SU-DHL-6 (cell line): ENCODE results near the gene PLSCR4.

Experiments used
- CTCF ChIP-seq: fragments of 200-600 bp; sonication (generic); IDR thresholded peaks from one replicate; pipeline ENCODE4 v1.5.1; 2017; ENCODE audit warnings: antibody characterized with exemption, mild to moderate bottlenecking, low read length, moderate library complexity; ENCODE audit not compliant: insufficient read depth, poor library complexity, severe bottlenecking
- EZH2phosphoT487 ChIP-seq: fragments of 200-600 bp; sonication (generic), shearing (Covaris generic); conservative IDR thresholded peaks from 2 replicates; pipeline ENCODE4 v1.6.1; 2018; ENCODE audit warnings: mild to moderate bottlenecking, antibody characterized with exemption, low read length, moderate library complexity, mixed read lengths

DNA sequence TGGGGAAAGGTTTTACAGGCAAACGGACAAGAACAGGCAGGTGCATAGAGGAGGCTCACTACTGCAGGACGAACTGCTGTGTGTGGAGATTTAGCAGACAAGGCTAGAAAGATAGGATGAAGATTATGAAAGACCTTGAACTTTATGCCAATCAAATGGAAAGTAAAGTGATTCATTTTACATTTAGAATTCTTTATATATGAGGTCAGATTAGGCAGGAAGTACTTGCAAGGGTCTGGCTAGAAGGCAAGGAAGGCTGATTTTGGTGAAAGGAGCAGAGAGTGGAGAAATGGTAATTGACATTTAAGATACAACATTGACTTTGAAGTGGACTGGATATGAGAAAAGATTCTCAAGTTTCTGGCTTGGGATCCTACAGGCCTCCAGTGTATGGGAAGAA is 33.6 kb downstream of the PLSCR4 start:
- TF ChIP-seq CTCF = no peak
- TF ChIP-seq EZH2phosphoT487 = no peak
